GM18873 (cell line): ENCODE data around the gene PTPN22.
A peak's percentile ranks its signal among the peaks of the same experiment; 100 is the strongest.

ENCODE experiments used
- ATAC-seq: cut with Tn5 transposase; IDR thresholded peaks from one replicate; pipeline ENCODE4 v1.9.1; 2021; ENCODE audit warnings: mild to moderate bottlenecking, moderate library complexity, moderate number of reproducible peaks; ENCODE audit not compliant: unreplicated experiment, low FRiP score

The PTPN22 gene

DNA sequence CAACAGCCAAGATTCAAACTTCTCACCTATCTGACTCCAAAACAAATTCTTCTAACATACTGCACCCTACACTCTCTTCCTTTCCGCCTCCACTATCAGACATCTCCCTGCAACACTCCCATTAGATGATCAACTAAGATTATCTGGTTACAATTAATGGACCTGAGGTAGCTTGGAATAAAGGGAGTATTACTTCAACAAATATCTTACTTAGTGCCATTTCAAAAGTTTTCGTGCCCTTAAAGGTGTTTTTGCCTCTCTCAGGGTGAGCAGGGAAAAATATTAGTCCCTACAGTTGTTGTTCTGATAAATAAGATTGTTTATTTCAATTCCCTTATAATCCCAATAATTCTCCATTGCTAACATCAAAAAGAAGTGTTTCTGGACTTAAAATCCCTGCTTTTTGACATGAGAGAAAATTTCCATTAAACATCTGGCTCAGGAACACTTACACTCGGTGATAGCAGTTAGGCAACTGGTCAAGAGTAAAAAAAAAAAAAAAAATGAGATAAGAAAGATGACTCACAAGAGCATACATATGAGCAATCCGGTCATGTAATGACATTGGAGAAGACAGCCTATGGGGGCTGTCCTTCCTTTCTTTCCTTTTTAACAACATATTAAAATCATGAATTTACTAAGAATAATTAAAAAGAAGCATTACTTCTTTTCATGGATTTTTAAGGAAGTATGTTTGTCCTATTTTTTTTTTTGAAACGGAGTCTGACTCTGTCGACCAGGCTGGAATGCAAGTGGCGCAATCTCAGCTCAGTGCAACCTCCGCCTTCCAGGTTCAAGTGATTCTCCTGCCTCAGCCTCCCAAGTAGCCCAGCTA is 66.9 kb downstream of the PTPN22 start:
- ATAC-seq = no peak

DNA sequence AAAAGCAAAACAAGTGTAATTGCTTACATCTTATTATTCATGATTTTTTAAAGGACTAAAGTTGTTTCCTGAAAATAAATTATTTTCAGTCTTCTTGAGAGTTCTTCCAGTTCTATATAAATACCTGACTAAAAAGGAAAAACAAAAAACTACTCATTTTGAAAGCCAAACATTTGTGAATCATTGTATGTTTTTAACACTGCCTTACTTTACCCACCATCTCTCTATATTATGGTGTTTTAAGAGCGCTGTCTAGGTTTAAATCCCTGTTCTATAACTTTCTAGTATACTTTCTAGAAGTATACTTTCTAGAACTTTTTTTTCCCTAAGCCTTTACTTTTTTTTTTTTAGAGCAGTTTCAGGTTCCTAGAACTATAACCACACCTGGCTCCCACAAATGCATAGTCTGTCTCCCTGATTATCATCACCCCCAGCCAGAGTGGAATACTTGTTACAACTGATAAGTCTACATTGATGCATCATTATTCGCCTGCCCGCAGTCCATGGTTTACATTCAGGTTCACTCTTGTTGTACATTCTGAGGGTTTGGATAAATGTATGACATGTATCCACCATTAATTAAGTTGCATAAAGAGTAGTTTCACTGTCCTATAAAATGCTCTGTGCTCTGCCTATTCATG is 69.0 kb downstream of the PTPN22 start:
- no peak for ATAC-seq

DNA sequence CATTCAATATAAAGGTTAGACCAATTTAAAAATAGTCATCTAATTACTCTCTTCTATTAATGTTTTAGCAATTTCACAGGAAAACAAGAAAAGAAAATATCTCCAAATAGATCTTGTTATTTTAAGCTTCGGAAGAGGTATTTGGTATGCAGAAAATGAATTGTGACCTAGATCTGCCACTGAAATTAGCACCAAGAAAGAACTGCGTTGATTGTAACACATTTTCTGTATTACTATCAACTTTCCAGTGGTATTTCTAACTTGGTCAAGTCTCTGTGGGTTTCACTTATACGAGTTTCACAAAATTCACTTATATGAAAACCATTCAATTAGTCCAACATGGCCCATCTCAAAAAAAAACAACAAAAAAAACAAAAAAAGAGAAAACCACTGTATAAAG is 71.0 kb downstream of the PTPN22 start:
- no peak for ATAC-seq

DNA sequence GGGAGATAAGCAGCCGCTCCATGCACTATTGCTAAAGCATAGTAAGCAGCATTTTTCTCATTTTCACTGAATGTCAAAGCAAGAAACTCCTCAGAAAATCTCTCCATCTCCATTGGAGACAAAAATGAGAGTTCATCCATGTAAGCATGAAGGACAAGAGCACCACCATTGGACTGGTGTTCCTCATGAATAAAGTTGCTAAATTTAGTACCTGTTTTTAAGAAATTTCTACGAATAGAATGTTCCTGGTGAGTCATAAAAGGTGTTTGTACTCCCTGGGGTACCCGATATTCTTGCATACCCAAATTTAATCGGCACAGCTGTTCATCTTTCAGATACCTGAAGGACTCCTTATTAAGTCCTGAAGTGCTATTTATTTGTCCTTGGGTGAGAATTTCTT is 74.0 kb downstream of the PTPN22 start:
- no peak for ATAC-seq

DNA sequence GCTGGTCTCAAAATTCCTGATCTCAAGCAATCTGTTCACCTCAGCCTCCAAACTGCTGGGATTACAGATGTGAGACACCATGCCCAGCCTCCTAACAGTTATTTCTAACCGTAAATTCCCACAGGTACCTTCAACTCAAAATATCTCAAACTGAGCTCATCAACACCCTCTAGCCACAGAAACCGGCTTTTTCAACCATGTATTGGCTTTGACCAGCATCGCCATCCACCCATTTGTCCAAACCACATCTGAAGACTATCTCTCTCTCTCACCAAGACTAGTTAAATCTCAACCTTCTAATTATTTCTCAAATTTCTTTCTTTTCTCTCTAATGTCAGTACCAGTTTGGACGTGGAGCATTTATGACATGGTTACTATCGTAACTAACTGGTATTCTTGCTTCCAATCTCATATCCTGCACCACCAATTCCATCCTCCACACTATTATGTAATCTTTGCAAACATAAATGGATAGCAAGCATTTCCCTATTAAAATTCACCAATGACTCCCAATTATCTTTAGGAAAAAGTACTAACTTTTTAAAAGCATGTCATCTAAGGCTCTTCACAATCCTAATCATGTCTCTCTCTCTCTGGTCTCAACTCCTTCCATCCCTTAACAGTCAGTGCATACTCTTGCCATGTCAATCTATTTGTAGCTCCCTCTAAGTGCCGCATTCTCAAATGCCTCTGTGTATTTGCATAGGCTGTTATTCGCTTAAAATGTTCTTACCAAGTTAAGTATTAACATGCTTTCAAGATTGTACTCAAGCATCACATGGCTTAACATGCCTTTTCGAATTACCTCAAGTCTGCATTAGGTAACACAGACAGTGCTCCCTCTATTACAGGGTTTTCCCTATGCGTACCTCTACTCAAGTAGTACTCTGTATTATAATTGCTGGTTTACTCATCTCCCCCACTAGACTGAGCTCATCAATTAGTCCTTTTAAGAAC is 77.4 kb downstream of the PTPN22 start:
- ATAC-seq = no peak

DNA sequence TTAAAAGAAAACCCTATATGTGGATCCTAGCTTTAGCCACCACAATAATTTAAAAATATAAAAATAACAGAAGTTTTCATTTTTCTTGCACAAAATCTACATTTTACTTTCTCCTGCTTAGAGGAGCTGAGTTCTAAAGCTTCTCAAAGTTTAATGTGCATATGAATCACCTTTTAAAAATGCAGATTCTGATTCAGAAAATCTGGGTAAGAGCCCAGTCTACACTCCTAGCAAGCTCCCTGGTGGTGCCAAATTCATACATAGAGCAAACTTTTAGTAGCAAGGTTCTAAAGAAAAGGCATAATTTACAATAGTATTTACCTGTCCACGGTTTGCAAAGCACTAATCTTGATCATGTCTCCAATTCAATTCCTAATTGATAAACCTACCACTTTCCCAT is 78.5 kb downstream of the PTPN22 start:
- ATAC-seq = no peak

DNA sequence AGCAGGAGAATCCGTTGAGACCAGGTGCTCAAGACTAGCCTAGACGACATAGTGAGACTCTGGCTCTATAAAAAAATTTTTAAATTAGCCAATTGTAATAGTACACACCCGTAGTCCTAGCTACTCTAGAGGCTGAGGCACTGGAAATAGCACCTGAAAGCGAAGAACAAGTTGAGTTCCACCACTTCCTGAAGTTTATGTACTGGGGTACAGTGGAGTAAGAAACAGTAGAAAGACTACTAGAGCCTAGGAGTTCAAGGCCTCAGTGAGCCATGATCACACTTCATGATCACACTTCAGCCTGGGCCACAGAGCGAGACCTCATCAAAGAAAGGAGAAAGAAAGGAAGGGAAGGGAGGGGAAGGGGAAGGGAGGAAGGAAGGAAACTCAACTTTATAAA is 79.0 kb downstream of the PTPN22 start:
- no peak for ATAC-seq

DNA sequence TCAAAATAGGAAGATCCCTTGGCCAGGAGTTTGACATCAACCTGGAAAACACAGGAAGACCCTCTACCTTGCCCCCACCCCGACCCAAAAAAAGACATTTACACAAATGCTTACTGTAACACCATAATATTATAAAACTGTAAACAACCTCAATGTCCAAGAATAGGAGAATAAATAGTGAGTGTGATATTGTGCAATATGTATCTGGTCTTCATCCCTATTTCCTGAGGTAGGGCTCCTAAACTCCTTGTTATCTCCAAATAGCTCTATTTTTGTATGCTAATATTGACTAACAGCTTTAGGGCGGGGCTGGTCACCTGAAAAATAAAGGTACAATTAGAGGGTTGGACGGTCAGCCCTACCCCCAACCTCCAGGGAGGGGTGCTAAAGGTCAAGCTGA is 82.7 kb downstream of the PTPN22 start:
- no peak for ATAC-seq

DNA sequence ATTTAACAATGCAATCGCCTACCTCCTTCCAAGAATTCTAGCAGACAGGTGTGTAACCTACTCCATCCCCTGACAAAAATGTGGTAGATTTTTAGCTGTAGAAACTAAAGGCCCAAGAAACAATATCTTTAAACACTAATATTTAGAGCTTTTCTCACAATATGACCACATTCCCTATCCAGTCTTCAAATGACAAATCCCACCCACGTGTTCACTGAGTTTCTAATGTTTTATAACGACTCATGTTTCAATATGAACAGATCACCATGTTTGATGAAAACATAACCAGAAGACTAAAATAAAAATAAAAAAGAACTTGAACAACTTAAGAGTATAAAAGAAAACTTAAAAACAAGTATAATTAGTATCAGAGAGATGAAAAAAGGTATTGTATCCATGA is 83.8 kb downstream of the PTPN22 start:
- no peak for ATAC-seq

DNA sequence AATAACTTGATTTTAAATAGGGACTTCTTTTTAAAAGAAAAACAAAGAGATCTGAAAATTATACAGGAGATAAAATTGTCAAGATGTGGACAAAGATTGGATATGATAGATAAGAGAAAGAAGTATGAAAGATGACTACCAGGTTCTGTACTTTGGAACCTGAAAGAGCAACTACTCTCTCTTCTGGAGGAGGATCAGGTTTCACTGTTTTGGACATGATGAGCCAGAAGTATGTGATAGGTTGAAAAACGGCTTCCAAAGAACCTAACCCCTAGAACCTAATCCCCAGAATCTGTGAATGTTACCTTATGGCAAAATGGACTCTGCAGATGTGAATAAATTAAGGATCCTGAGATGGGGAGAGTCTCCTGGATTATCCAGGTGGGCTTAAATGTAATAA is 85.4 kb downstream of the PTPN22 start:
- no peak for ATAC-seq

DNA sequence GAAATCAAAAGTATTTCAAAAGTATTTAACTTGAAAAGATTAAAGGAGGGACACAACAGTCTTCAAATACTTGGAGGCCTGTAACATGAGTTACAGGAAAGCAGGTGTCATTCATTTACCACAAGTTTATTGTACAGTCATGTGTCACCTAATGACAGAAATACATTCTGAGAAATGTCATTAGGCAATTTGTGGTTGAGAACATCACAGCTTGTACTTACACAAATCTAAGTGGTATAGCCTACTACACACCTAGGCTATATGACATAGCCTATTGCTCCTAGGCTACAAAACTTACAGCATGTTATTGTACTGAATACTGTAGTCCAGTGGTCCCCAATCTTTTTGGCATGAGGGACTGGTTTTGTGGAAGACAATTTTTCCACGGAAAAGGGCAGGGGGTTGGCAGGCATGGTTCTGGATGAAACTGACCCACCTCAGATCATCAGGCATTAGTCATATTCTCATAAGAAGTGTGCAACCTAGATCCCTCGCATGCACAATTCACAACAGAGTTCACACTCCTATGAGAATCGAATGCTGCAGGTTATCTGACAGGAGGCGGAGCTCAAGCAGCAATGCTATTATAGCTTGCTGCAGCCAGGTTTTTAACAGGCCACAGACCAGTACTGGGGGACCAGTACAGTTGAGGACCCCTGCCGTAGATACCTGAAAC is 87.3 kb downstream of the PTPN22 start:
- peak; percentile 51 for ATAC-seq

DNA sequence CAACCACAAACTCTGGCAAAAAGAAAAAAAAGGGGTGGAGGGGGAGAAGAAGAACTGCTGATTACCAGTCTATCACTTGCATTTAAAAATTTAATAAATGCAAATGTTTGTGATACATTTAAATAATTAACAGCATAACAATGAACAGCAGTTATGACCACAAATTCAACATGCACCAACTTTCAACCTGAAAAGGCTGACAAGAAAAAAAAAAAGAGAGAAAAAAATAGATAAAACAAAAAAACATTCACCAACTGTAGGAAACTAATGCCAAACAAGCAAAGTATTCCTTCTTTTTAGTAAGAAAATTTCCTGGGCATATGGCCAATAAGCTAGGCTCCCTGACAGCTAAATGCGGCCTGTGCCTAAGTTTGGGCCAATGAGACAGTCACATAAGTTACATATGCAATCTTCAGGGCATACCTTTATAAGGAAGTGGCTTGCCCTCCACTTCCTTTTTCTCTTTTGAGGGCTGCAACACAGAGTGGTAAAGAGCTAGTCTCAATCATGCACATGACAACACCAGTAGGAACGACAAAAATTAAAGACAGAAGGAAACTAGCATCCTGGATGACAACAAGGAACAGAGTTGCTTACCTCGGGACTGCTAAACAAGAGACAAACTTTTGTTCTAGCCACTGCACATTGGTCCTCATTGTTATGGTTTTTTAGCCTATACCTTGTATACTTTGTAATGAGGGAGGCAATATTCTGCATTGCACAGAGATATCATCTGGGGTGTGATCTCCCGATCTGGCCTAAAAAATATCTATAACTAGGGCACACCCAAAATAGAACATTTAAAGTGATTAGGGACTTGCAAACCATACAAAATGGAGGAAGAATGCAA is 88.0 kb downstream of the PTPN22 start:
- peak; percentile 75 for ATAC-seq

DNA sequence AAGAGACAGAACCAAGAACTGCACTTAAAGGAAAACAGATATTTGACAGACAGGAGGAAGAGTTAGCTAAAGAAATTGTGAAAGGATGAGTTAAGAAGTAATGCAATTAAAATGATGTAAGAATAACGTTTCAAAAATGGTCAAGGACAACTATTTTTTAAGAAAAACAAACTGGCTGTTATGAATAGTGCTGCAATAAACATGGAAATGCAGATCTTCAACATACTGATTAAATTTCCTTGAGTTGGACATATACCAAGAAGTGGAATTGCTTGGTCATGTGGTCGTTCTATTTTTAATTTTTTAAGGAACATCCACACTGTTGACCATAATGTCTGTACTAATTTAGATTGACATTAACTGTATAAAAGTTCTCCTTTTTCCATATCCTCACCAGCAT is 89.1 kb downstream of the PTPN22 start:
- ATAC-seq = no peak

DNA sequence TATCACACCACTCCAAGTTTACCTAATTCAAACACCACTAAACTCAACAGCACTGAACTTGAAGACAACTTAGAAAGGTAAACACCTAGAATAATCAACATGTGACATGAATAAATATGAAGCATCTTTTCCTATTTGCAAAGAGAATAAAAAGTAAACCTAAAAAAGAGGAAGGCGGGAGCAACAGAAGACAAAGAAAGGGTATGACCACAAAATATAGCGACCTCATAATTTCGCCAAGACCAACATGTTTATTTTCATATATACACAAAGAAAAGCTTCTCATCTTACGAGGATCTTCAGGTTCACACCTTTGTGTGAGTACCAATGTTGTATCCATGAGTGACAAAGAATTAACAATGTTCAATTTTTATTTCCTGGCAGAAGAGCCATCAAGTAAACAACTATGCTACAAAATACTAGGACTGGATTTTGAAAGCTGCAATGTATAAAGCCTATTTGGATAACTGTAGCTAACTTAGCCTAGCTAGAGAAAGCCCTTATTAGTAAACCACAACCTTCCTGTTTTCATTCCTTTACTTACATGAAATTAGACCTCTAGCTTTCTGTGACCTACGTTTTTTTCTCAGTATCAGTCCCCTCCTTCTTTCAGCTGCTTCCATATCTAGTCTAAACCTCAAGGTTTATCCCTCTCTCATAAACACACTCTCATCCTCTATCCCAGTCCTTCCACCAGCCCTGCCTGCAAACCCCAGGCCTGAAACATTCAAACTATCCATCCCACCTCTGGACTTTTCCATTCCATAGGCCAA is 91.0 kb downstream of the PTPN22 start:
- ATAC-seq = no peak

DNA sequence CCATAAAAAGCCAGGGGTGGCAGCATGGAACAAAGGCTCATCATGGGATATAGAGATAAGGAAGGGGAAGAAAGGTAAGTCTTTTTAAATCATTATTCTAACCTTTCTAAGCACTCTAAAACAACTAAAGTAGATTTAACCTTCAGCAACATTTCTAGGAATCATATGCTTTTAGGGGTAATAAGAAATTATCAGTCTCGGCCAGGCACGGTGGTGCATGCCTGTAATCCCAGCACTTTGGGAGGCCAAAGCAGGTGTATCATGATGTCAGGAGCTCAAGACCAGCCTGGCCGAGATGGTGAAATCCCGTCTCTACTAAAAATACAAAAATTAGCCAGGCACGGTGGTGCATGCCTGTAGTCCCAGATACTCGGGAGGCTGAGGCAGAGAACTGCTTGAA is 92.0 kb downstream of the PTPN22 start:
- ATAC-seq = no peak

DNA sequence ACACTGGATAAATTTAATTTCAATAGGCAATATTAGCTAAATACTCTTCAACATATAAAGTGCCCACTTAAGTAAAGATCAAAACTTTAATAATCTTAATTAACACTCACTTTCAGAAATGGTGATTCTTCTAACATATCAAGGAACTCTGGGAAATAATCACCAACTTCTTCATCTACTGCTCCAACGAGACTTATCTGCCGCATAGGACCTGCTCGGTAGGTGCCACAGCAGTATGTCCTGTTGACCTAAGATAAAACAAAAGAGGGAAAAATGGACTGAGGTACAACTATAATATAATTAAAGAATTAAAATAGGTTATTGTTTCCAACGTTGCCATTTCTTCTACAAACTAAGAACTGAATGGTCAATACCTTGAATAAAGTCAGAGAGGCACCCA is 94.0 kb downstream of the PTPN22 start:
- ATAC-seq = no peak

DNA sequence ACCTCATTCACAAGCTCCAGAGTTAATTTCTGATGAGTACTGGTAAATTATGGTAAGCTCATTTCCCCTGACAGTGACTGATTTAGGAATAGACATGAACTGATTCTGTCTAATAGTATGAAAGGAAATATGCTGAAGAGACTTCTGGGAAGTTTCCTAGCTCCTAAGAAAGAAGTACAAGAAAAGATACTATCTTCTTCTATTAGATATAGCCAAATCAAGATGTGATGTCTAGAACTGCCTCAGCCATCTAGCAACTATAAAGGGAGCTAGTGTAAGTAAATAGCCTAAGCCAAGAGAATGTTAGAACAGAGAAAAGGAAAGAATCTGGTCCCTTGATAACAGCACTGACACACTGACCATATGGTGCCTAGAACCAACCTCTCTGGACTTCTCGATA is 101.5 kb downstream of the PTPN22 start:
- no peak for ATAC-seq

DNA sequence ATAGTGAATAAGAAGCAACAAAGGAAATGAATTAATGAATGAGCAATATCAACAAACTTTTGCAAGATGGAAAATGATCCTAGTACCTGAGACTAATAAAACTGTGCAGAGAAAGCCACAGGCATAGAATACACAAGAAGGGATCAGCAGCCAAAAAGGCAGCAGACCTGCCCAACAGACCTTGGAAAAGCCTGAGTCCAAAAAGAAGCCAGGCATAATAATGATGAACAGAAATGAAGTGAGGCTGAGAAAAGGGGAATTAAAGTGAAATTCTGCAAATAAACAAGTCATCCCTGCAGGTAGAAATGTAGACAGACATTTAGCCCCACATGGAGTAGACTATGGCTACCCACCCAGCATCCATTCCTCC is 101.9 kb downstream of the PTPN22 start:
- ATAC-seq = no peak
